B cell (primary cell): ENCODE results near the gene PTH2. TPM values are rescaled to one million over a fixed set of nuclear protein-coding genes. Genes with fewer than 3 reads are reported as not detected.

ENCODE experiments used
- ATAC-seq: fragments of 200-7000 bp; cut with Tn5 transposase; one replicate; pipeline ENCODE4 v1.10.0; 2021; ENCODE audit warnings: low read depth, mild to moderate bottlenecking, moderate number of reproducible peaks, moderate library complexity
- CTCF ChIA-PET: fragments of 350-600 bp; sonication (Branson Sonifier 250); formaldehyde crosslinking; loops from one replicate; lab custom pipeline; 2021; ENCODE audit warnings: antibody characterized with exemption, inconsistent platforms; lab: Charles Lee
- POLR2A ChIA-PET: fragments of 350-600 bp; sonication (Branson Sonifier 250); formaldehyde crosslinking; loops from one replicate; lab custom pipeline; 2021; ENCODE audit warnings: antibody characterized with exemption; lab: Charles Lee
- DNase-seq: peaks from one replicate; pipeline ENCODE4 v3.0.0; 2013
- H2AFZ ChIP-seq: 2 replicates; pipeline ENCODE4 v1.6.1; 2012; ENCODE audit warnings: mild to moderate bottlenecking, low read depth, low read length; ENCODE audit not compliant: insufficient read depth, poor library complexity, severe bottlenecking
- H3K27ac ChIP-seq, 2 donors: 1 replicate in 1 of 2; 2 replicates in 1 of 2; pipeline ENCODE4 v1.5.1; 2012 to 2013; ENCODE audit warnings: low read length in 2 of 2, mild to moderate bottlenecking in 2 of 2, moderate library complexity in 1 of 2
- H3K27me3 ChIP-seq, 4 experiments: fragments of 200-600 bp in 1 of 4; sonication (generic) in 1 of 4; replicated peaks in 1 of 4; 1 replicate in 2 of 4; 2 replicates in 2 of 4; pipeline versions ENCODE4 v1.6.1 to v1.7.0; 2013 to 2016; ENCODE audit warnings: low read length in 3 of 4, mild to moderate bottlenecking in 2 of 4, mixed read lengths in 1 of 4, moderate library complexity in 1 of 4; ENCODE audit not compliant: insufficient read depth in 4 of 4, control insufficient read depth in 3 of 4; ENCODE audit errors: control extremely low read depth in 1 of 4
- H3K36me3 ChIP-seq, 2 experiments: replicated peaks in 1 of 2; 1 replicate in 1 of 2; 2 replicates in 1 of 2; pipeline versions ENCODE4 v1.6.1 to v1.7.1; 2013; ENCODE audit warnings: low read length in 1 of 2; ENCODE audit not compliant: insufficient read depth in 2 of 2, control insufficient read depth in 1 of 2; ENCODE audit errors: control extremely low read depth in 1 of 2, extremely low read depth in 1 of 2
- H3K4me1 ChIP-seq, 2 donors: fragments of 200-600 bp in 1 of 2; sonication (generic) in 1 of 2; 1 replicate in 1 of 2; 2 replicates in 1 of 2; pipeline versions ENCODE4 v1.5.1 to v1.6.1; 2013 to 2017; ENCODE audit warnings: low read length in 2 of 2; ENCODE audit not compliant: control insufficient read depth in 2 of 2, insufficient read depth in 2 of 2
- H3K4me2 ChIP-seq: replicated peaks from 2 replicates; pipeline ENCODE3; 2012; ENCODE audit warnings: mild to moderate bottlenecking, low read depth, low read length; ENCODE audit not compliant: poor library complexity, severe bottlenecking
- H3K4me3 ChIP-seq, 5 experiments: fragments of 200-600 bp in 1 of 5; sonication (generic) in 1 of 5; 1 replicate in 3 of 5; 2 replicates in 2 of 5; pipeline versions ENCODE4 v1.5.1 to v1.7.0; 2011 to 2016; ENCODE audit warnings: low read length in 4 of 5, mild to moderate bottlenecking in 4 of 5, low read depth in 2 of 5, control low read depth in 1 of 5, moderate library complexity in 1 of 5; ENCODE audit not compliant: insufficient read depth in 1 of 5; ENCODE audit errors: control extremely low read depth in 1 of 5, extremely low read depth in 1 of 5
- H3K79me2 ChIP-seq: fragments of 200-600 bp; sonication (generic); one replicate; pipeline ENCODE4 v1.6.0; 2016; ENCODE audit warnings: low read length; ENCODE audit not compliant: control insufficient read depth, insufficient read depth
- H3K9ac ChIP-seq: fragments of 200-600 bp; sonication (generic); 2 replicates; pipeline ENCODE4 v1.6.1; 2017; ENCODE audit warnings: mild to moderate bottlenecking, low read length, moderate library complexity
- H3K9me3 ChIP-seq, 3 donors: one replicate each; pipeline versions ENCODE4 v1.6.1 to v1.7.1; 2013; ENCODE audit warnings: low read length in 2 of 3; ENCODE audit not compliant: control insufficient read depth in 2 of 3, insufficient read depth in 1 of 3; ENCODE audit errors: control extremely low read depth in 1 of 3
- H4K20me1 ChIP-seq: 2 replicates; pipeline ENCODE4 v1.6.0; 2012; ENCODE audit warnings: mild to moderate bottlenecking, low read length; ENCODE audit not compliant: insufficient read depth, control insufficient read depth, poor library complexity, severe bottlenecking
- H3K27ac Mint-ChIP-seq: one replicate; pipeline ENCODE4 v1.8.0; 2021; ENCODE audit warnings: mixed read lengths
- H3K27me3 Mint-ChIP-seq: one replicate; pipeline ENCODE4 v1.8.0; 2021; ENCODE audit warnings: mixed read lengths
- H3K4me1 Mint-ChIP-seq: one replicate; pipeline ENCODE4 v1.8.0; 2021; ENCODE audit warnings: mixed read lengths
- H3K4me3 Mint-ChIP-seq: one replicate; pipeline ENCODE4 v1.8.0; 2021; ENCODE audit warnings: mixed read lengths
- H3K9me3 Mint-ChIP-seq: one replicate; pipeline ENCODE4 v1.8.0; 2022; ENCODE audit warnings: mixed read lengths; ENCODE audit not compliant: insufficient read depth
- EZH2 ChIP-seq: IDR thresholded peaks from 2 replicates; pipeline ENCODE4 v1.6.1; 2012; ENCODE audit warnings: borderline replicate concordance, low read depth, mild to moderate bottlenecking, moderate library complexity, low read length; ENCODE audit not compliant: insufficient read depth, poor library complexity, severe bottlenecking
- WGBS: methylation state at CpG from one replicate; pipeline ENCODE4 v1.1.5; 2013; ENCODE audit warnings: missing lambda C conversion rate; ENCODE audit not compliant: insufficient coverage; 5-methylcytosine and 5-hydroxymethylcytosine counted together
- intact Hi-C: fragments of 100-400 bp; cut with micrococcal nuclease; formaldehyde crosslinking; loops from one replicate; pipeline ENCODE4 v1.10.0; 2022
- polyA plus RNA-seq: library from polyadenylated mRNA; depleted of rRNA; stranded (reverse); fragments of >200 nt; gene quantifications from 2 replicates; pipeline ENCODE4 v1.2.3, GENCODE V29; 2012
- total RNA-seq, 2 donors: library from RNA; stranded (reverse); fragments of 120-200 nt in 1 of 2; gene quantifications; 1 replicate in 1 of 2; 2 replicates in 1 of 2; pipeline versions ENCODE4 v1.2.3 to v1.2.4, GENCODE V29; 2013 to 2022
- TF ChIP-seq, protein P1 (sequence below): fragments of 200-600 bp; IDR thresholded peaks from one replicate; pipeline ENCODE4 v1.8.0; 2022; ENCODE audit warnings: antibody characterized with exemption, mild to moderate bottlenecking

The PTH2 gene
- total and polyA plus RNA-seq, 2 donors (not counting 1 experiment from before 2014, with no cell fraction given), result not detected

DNA sequence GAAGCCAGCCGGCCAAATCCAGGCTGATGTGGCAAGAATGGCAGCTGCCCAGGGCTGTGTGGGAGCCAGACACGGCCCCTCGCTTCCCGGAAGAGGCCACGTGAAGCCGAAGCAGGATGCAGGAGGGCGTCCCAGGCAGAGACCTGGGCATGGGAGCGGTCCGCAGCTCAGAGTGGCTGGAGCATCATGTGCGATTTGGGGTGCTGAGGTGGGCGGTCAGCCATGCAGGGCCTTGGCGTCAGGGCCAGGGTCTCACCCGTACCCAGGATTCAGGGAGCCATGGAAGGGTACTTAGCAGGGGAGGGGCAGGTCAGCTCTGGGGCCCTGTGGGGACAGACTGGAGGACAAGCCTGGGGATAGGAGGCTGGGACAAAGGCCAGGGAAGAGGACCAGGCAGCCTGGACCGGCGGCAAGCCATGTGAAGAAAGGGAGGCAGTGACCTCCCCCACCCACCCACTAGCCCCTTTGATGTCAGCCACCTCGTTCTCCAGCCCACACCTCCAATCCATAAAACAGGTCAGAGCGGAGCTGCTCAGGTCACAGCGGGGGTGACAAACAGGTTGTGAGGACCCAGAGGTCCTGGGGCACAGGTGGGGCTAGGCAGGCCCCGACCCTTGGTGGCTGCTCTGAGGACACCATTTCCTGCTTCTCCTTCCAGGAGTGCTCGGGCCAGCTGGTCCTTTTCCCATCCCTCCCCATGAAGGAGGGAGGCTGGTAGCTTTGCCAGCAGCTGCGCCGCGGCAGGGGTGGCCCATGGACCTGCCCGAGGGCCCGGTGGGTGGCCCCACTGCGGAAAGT is 32.9 kb downstream of the PTH2 start:
- H3K27ac Mint-ChIP-seq, result peak overlapping the region; percentile 92

More for the DNA sequence above, 32.9 kb downstream of the PTH2 start:
- DNase-seq (peak; percentile 35), ATAC-seq (no peak)
- intact Hi-C loops, result loop anchor here (2.0 to 5.0 kb wide), 3 partner anchors 37 to 163 kb away; partner anchors contain the start of genes CD37 and GFY
- H2AFZ ChIP-seq, result peak overlapping the region; percentile 65
- H3K27me3 ChIP-seq, result no peaks in the 10 kb centered on the region
- Mint-ChIP-seq H3K4me3 (peak overlapping the region; percentile 61), H3K4me1 (peaks cover 43% of the 10 kb centered on the region), H3K9me3 (no peaks in the 10 kb centered on the region), H3K27me3 (no peaks in the 10 kb centered on the region)
- WGBS, result 90% methylated on average over 24 of the region's 26 CpGs
- ChIA-PET POLR2A (interaction anchor here (0.5 to 2.9 kb wide), 12 partner anchors 28 to 1117 kb away, joined by 3 to 18 read pairs (median 4); partner anchors contain the start of genes CD37, FLT3LG and TEAD2), CTCF (interaction anchor here (0.9 to 5.9 kb wide), 41 partner anchors 9 to 290 kb away, joined by 3 to 54 read pairs (median 7); partner anchors contain the start of genes ALDH16A1, CD37, FLT3LG and GFY)
- peaks cover 0 to 6% (median 0%) of the 10 kb centered on the region in 3 donors for H3K9me3 ChIP-seq
- no peaks in the 10 kb centered on the region for H3K36me3 ChIP-seq
- peaks cover 21 to 46% of the 10 kb centered on the region in 2 donors for H3K4me1 ChIP-seq
- H3K4me2 ChIP-seq, result peak overlapping the region; percentile 62
- H3K4me3 ChIP-seq, result peak overlapping the region in 2 of 5 experiments; percentile 1 to 32
- H3K27ac ChIP-seq, result peak overlapping the region; percentile 51 to 65
- no peak for TF ChIP-seq EZH2
- TF ChIP-seq, protein P1, sequence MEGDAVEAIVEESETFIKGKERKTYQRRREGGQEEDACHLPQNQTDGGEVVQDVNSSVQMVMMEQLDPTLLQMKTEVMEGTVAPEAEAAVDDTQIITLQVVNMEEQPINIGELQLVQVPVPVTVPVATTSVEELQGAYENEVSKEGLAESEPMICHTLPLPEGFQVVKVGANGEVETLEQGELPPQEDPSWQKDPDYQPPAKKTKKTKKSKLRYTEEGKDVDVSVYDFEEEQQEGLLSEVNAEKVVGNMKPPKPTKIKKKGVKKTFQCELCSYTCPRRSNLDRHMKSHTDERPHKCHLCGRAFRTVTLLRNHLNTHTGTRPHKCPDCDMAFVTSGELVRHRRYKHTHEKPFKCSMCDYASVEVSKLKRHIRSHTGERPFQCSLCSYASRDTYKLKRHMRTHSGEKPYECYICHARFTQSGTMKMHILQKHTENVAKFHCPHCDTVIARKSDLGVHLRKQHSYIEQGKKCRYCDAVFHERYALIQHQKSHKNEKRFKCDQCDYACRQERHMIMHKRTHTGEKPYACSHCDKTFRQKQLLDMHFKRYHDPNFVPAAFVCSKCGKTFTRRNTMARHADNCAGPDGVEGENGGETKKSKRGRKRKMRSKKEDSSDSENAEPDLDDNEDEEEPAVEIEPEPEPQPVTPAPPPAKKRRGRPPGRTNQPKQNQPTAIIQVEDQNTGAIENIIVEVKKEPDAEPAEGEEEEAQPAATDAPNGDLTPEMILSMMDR, result no peak
- H3K79me2 ChIP-seq, result no peaks in the 10 kb centered on the region
- no peaks in the 10 kb centered on the region for H4K20me1 ChIP-seq
- H3K9ac ChIP-seq, result peak overlapping the region; percentile 48
